Right lobe of liver (tissue), 6 donors: ENCODE data around the gene KIF11. TPM values are rescaled to one million over a fixed set of nuclear protein-coding genes. Genes with fewer than 3 reads are reported as not detected.

Source experiments
- ATAC-seq, 4 donors: fragments of 200-7000 bp; cut with Tn5 transposase; one replicate each; pipeline ENCODE4 v1.9.1; 2020; ENCODE audit warnings: mild to moderate bottlenecking in 4 of 4, moderate library complexity in 4 of 4
- DNase-seq, 3 donors: peaks; one replicate each; pipeline ENCODE4 v3.0.0-alpha.2; 2020
- H3K27ac ChIP-seq, 3 donors: fragments of 200-600 bp; one replicate each; pipeline ENCODE4 v1.8.0; 2022
- H3K27me3 ChIP-seq, 2 donors: fragments of 200-600 bp; one replicate each; pipeline ENCODE4 v1.8.0; 2022
- H3K36me3 ChIP-seq, 4 donors: fragments of 200-600 bp; sonication (generic) in 1 of 4; one replicate each; pipeline versions ENCODE4 v1.5.1 to v1.8.0; 2017 to 2022; ENCODE audit warnings: control low read depth in 1 of 4
- H3K4me1 ChIP-seq, 4 donors: fragments of 200-600 bp; sonication (generic) in 1 of 4; one replicate each; pipeline versions ENCODE4 v1.5.1 to v1.8.0; 2017 to 2022; ENCODE audit warnings: control low read depth in 1 of 4
- H3K4me3 ChIP-seq, 3 donors: fragments of 200-600 bp; one replicate each; pipeline ENCODE4 v1.8.0; 2022
- H3K9me3 ChIP-seq, 4 donors: fragments of 200-600 bp; sonication (generic) in 1 of 4; one replicate each; pipeline versions ENCODE4 v1.5.1 to v1.8.0; 2017 to 2022; ENCODE audit warnings: control low read depth in 1 of 4
- POLR2A ChIP-seq: fragments of 450-650 bp; IDR thresholded peaks from one replicate; pipeline ENCODE4 v1.6.1; 2017; ENCODE audit warnings: antibody characterized with exemption, mild to moderate bottlenecking
- WGBS: methylation state at CpG from one replicate; pipeline ENCODE4 v1.1.6; 2018; ENCODE audit warnings: low coverage, low lambda C conversion rate; ENCODE audit not compliant: insufficient coverage; ENCODE audit errors: missing lambda C conversion rate; 5-methylcytosine and 5-hydroxymethylcytosine counted together
- intact Hi-C, 2 donors: fragments of 100-400 bp; cut with DNase I; formaldehyde crosslinking; loops; one replicate each; pipeline versions ENCODE4 v1.11.2 to v1.14.1; 2022
- total RNA-seq, 6 experiments: library from RNA; depleted of rRNA in 2 of 6; stranded (reverse); fragments of >200 nt in 2 of 6; fragmentation: NEBNext Ultra II Directional in 3 of 6; extraction: Animal tissue kit (Norgen Biotek cat#: 25700) in 3 of 6; gene quantifications; one replicate each; pipeline versions ENCODE4 v1.1.0 to v1.2.4, GENCODE V29; 2016 to 2023
- TF ChIP-seq, protein P1 (sequence below), 4 donors: fragments of 200-600 bp in 3 of 4; fragments of 450-650 bp in 1 of 4; IDR thresholded peaks; one replicate each; pipeline versions ENCODE4 v1.5.1 to v1.8.0; 2016 to 2022; ENCODE audit warnings: antibody characterized with exemption in 4 of 4, mild to moderate bottlenecking in 2 of 4
- donor health status: DM: no; HTN: yes; CAD: no.
- donor health status: DM: no; HTN: no; CAD: no.
- donor health status: DM: no; HTN: no; CAD: no.
- donor health status: DM: no; HTN: yes; CAD: no.
- donor health status: DM: no; HTN: yes; CAD: no.

The KIF11 gene
- total RNA-seq, 6 experiments from 2014 or later: 0.35 to 1.4 (median 0.83) TPM

DNA sequence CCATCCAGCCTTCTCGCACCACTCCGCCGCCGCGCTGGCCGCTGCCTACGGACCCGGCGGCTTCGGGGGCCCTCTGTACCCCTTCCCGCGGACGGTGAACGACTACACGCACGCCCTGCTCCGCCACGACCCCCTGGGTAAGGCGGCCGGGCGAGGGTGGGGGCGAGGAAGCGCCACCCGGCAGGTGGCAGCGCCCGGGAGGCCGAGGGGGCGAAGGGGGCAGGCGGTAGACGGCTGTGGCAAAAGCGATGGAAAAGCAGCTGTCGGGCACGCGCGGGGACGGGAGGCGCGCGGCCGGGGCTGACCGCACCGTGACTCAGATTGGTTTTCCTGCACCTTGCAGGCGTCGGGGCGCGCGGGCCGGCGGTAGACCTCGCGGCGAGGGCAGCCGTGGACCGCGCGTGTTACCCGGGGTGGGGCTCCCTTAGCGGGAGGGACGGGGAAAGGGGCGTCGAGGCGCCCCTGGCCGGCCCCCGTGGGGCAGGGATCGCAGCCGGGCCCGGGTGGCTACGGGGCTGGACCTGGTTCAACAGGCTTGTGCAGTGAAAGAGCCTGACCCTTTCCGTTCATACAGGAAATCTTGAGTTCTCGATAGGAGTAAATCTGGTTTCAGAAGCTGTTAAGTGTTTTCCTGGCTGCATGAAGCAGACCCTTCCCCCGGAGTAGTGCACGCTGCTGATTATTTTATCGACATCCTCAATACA lies 97.4 kb downstream of the KIF11 start:
- H3K27me3 ChIP-seq: no peaks in the 10 kb centered on the region
- peak; percentile 73 to 78 (median 74) for DNase-seq

DNA sequence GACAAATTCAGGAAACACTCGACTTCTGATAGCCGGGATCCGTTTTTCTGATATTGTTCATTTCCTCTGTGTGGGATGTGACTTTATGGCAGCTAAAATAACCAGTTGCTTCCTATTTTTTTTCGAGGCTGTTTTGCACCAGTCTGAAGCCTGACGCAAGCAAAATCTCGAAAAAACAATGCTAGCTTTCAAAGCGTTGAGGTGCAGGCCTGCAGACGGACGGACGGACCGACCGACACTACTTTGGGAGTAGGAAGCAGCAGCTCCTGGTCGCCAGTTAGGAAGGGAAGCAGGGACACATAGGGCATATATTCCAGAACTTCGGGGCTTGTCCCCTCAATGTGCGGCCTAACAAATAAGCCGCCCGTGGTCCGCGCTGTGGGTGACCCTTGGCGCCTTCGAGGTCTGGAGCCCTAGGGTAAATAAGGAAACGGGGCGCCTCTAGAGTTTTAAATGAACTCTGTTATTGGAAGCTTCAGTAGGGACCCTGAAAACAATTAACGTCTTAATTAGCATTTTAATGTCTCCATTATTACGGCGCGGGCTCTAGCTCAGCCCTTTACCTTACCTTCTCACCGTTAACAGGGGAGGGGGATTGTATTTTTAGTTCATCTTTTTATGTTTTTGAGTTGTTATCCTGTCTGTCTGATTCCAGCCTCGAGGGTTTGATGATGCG lies 98.1 kb downstream of the KIF11 start:
- H3K27me3 ChIP-seq: no peaks in the 10 kb centered on the region
- TF ChIP-seq, protein P1, sequence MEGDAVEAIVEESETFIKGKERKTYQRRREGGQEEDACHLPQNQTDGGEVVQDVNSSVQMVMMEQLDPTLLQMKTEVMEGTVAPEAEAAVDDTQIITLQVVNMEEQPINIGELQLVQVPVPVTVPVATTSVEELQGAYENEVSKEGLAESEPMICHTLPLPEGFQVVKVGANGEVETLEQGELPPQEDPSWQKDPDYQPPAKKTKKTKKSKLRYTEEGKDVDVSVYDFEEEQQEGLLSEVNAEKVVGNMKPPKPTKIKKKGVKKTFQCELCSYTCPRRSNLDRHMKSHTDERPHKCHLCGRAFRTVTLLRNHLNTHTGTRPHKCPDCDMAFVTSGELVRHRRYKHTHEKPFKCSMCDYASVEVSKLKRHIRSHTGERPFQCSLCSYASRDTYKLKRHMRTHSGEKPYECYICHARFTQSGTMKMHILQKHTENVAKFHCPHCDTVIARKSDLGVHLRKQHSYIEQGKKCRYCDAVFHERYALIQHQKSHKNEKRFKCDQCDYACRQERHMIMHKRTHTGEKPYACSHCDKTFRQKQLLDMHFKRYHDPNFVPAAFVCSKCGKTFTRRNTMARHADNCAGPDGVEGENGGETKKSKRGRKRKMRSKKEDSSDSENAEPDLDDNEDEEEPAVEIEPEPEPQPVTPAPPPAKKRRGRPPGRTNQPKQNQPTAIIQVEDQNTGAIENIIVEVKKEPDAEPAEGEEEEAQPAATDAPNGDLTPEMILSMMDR (IDR thresholded peaks at IDR 0.05): no peak
- no peak for TF ChIP-seq POLR2A
- H3K27ac ChIP-seq: peak overlapping the region; percentile 91 to 96 (median 94)
- peak overlapping the region; percentile 82 to 88 (median 82) for H3K4me3 ChIP-seq
- peak in 3 of 4 donors; percentile 0 to 3 (median 2) for ATAC-seq
- WGBS: 7% methylated on average over 30 of the region's 30 CpGs
- peaks cover 0 to 30% (median 3%) of the 10 kb centered on the region in 4 donors for H3K4me1 ChIP-seq
- intact Hi-C loops: no loop called here
- H3K9me3 ChIP-seq: no peaks in the 10 kb centered on the region
- H3K36me3 ChIP-seq: peaks cover 0 to 15% (median 2%) of the 10 kb centered on the region in 4 donors
- DNase-seq: peak; percentile 54 to 68 (median 56)

More for the DNA sequence above, 97.4 kb downstream of the KIF11 start:
- ATAC-seq: peak; percentile 14 to 40 (median 28)
- H3K9me3 ChIP-seq: no peaks in the 10 kb centered on the region
- peak overlapping the region; percentile 91 to 96 (median 94) for H3K27ac ChIP-seq
- WGBS: 2% methylated on average over 6 of the region's 73 CpGs
- TF ChIP-seq, protein P1 (IDR thresholded peaks at IDR 0.05): no peak
- no peak for TF ChIP-seq POLR2A
- H3K36me3 ChIP-seq: peaks cover 0 to 13% (median 2%) of the 10 kb centered on the region in 4 donors
- intact Hi-C loops: no loop called here
- H3K4me3 ChIP-seq: peak overlapping the region; percentile 82 to 88 (median 82)
- H3K4me1 ChIP-seq: peaks cover 0 to 28% (median 3%) of the 10 kb centered on the region in 4 donors

DNA sequence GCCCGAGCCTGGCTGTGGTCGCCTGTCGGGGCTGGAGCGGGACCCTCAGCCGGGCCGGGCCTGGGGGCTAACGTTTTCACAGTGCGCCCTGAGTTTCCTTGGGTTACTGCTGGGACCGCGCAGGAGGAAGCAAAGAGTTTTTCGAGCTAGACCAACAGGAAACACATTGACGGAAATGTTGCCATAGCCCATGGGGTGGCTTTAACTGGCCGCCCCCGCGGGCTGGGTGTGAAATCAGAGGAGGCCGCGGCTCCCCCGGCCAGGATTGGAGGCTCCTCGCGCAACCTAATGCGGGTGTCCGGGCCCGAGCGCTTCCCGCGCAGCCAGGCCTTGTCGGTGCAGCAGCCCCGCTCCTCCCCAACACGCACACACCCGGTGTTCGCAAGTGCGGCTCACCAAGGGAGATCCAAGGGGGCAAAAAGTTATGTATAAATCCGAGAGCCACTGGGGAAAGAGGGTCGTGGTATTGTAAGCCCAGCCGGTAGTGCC lies 98.7 kb downstream of the KIF11 start:
- Histone ChIP-seq H3K9me3 (no peaks in the 10 kb centered on the region), H3K36me3 (peaks cover 0 to 15% (median 2%) of the 10 kb centered on the region in 4 donors), H3K27me3 (no peaks in the 10 kb centered on the region), H3K4me1 (peaks cover 0 to 35% (median 6%) of the 10 kb centered on the region in 4 donors), H3K27ac (peak overlapping the region; percentile 91 to 96 (median 94)), H3K4me3 (peak overlapping the region; percentile 82 to 88 (median 82))
- ATAC-seq: peak; percentile 0 to 7 (median 4)
- intact Hi-C loops: no loop called here
- DNase-seq: peak; percentile 69 to 75 (median 73)
- WGBS: 4% methylated on average over 33 of the region's 35 CpGs
- TF ChIP-seq, protein P1 (IDR thresholded peaks at IDR 0.05): no peak
- TF ChIP-seq POLR2A: peak; percentile 10

DNA sequence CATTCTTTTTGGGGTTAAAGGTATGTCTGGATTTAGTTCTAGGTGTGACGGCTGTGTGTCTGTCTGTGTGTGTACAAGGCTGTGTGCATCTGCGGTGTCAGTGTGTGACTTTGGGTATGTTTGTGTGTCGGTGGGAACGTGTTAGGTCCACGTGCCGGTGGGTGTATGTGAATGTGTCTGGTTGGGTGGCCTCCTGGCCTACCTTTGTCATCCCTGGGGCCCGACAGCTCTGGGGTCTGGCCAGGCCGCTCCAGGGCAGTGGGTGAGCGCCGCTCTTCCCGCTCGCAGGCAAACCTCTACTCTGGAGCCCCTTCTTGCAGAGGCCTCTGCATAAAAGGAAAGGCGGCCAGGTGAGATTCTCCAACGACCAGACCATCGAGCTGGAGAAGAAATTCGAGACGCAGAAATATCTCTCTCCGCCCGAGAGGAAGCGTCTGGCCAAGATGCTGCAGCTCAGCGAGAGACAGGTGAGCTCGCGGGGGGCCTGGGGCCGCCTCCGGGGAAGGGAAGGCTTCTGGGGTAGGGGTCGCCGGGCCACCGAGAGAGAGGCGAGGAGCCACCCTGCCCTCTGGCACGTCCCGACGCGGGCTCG lies 99.2 kb downstream of the KIF11 start:
- TF ChIP-seq, protein P1 (IDR thresholded peaks at IDR 0.05): no peak
- TF ChIP-seq POLR2A: no peak
- intact Hi-C loops: no loop called here
- DNase-seq: peak; percentile 50 to 72 (median 66)
- peak in 3 of 4 donors; percentile 0 for ATAC-seq
- Histone ChIP-seq H3K36me3 (peaks cover 0 to 15% (median 2%) of the 10 kb centered on the region in 4 donors), H3K27ac (peak overlapping the region; percentile 91 to 96 (median 94)), H3K4me3 (peak overlapping the region; percentile 82 to 88 (median 82)), H3K27me3 (no peaks in the 10 kb centered on the region), H3K4me1 (peaks cover 0 to 38% (median 7%) of the 10 kb centered on the region in 4 donors), H3K9me3 (no peaks in the 10 kb centered on the region)
- WGBS: 9% methylated on average over 17 of the region's 34 CpGs
